CD14-positive monocyte (primary cell): ENCODE results near the gene AGTPBP1. TPM values are rescaled to one million over a fixed set of nuclear protein-coding genes. Genes with fewer than 3 reads are reported as not detected.

ENCODE experiments used
- DNase-seq, 3 donors: peaks; one replicate each; pipeline ENCODE4 v3.0.0-alpha.2; 2011 to 2022
- H2AFZ ChIP-seq: 2 replicates; pipeline ENCODE4 v1.6.0; 2012; ENCODE audit warnings: mild to moderate bottlenecking, low read depth, low read length, inconsistent platforms; ENCODE audit not compliant: insufficient read depth, poor library complexity, severe bottlenecking
- H3K27ac ChIP-seq, 2 donors: 1 replicate in 1 of 2; 2 replicates in 1 of 2; pipeline ENCODE4 v1.5.1; 2012 to 2013; ENCODE audit warnings: low read length in 2 of 2, control low read depth in 1 of 2, inconsistent platforms in 1 of 2, low read depth in 1 of 2, mild to moderate bottlenecking in 1 of 2
- H3K27me3 ChIP-seq, 2 donors: one replicate each; pipeline versions ENCODE4 v1.6.0 to v1.6.1; 2011 to 2013; ENCODE audit warnings: low read length in 2 of 2; ENCODE audit not compliant: control insufficient read depth in 2 of 2, insufficient read depth in 2 of 2
- H3K36me3 ChIP-seq, 2 donors: replicated peaks in 1 of 2; 1 replicate in 1 of 2; 2 replicates in 1 of 2; pipeline versions ENCODE4 v1.5.1 to v1.6.1; 2012 to 2013; ENCODE audit warnings: low read length in 2 of 2, control low read depth in 1 of 2, inconsistent platforms in 1 of 2, mild to moderate bottlenecking in 1 of 2; ENCODE audit not compliant: insufficient read depth in 2 of 2, control insufficient read depth in 1 of 2
- H3K4me1 ChIP-seq, 2 donors: 1 replicate in 1 of 2; 2 replicates in 1 of 2; pipeline versions ENCODE4 v1.5.1 to v1.6.1; 2012 to 2013; ENCODE audit warnings: low read length in 2 of 2, control low read depth in 1 of 2, inconsistent platforms in 1 of 2, mild to moderate bottlenecking in 1 of 2, moderate library complexity in 1 of 2; ENCODE audit not compliant: insufficient read depth in 2 of 2, control insufficient read depth in 1 of 2
- H3K4me2 ChIP-seq: replicated peaks from 2 replicates; pipeline ENCODE3; 2012; ENCODE audit warnings: low read length, moderate library complexity, mild to moderate bottlenecking; ENCODE audit not compliant: poor library complexity, severe bottlenecking; ENCODE audit errors: extremely low read depth
- H3K4me3 ChIP-seq, 3 experiments: fragments of 200-600 bp in 1 of 3; sonication (generic) in 1 of 3; replicated peaks in 1 of 3; 1 replicate in 2 of 3; 2 replicates in 1 of 3; pipeline ENCODE4 v1.5.1; 2011 to 2013; ENCODE audit warnings: low read length in 3 of 3, mild to moderate bottlenecking in 3 of 3, control low read depth in 2 of 3, low read depth in 2 of 3, inconsistent platforms in 1 of 3, moderate library complexity in 1 of 3
- H3K79me2 ChIP-seq: 2 replicates; pipeline ENCODE4 v1.6.0; 2012; ENCODE audit warnings: mild to moderate bottlenecking, control low read depth, inconsistent platforms, low read length, moderate library complexity; ENCODE audit not compliant: insufficient read depth
- H3K9ac ChIP-seq: 2 replicates; pipeline ENCODE4 v1.6.0; 2017; ENCODE audit warnings: low read length, mild to moderate bottlenecking; ENCODE audit not compliant: insufficient read depth, poor library complexity, severe bottlenecking
- H3K9me3 ChIP-seq, 2 donors: replicated peaks in 1 of 2; 1 replicate in 1 of 2; 2 replicates in 1 of 2; pipeline versions ENCODE4 v1.5.1 to v1.6.1; 2012 to 2013; ENCODE audit warnings: low read length in 2 of 2, control low read depth in 1 of 2; ENCODE audit not compliant: control insufficient read depth in 1 of 2, insufficient read depth in 1 of 2
- H4K20me1 ChIP-seq: 2 replicates; pipeline ENCODE4 v1.6.0; 2012; ENCODE audit warnings: mild to moderate bottlenecking, low read length, control low read depth, moderate library complexity; ENCODE audit not compliant: insufficient read depth
- H3K27ac Mint-ChIP-seq, 7 donors: one replicate each; pipeline ENCODE4 v1.8.0; 2020; ENCODE audit warnings: mild to moderate bottlenecking in 7 of 7, mixed read lengths in 7 of 7, moderate library complexity in 6 of 7, inconsistent platforms in 2 of 7
- H3K27me3 Mint-ChIP-seq, 3 donors: one replicate each; pipeline ENCODE4 v1.8.0; 2021 to 2022; ENCODE audit warnings: low read depth in 3 of 3, mild to moderate bottlenecking in 3 of 3, mixed read lengths in 3 of 3, moderate library complexity in 3 of 3, inconsistent platforms in 1 of 3
- H3K36me3 Mint-ChIP-seq, 2 donors: one replicate each; pipeline ENCODE4 v1.8.0; 2020; ENCODE audit warnings: mixed read lengths in 2 of 2, inconsistent platforms in 1 of 2, mild to moderate bottlenecking in 1 of 2
- H3K4me1 Mint-ChIP-seq: one replicate; pipeline ENCODE4 v1.8.0; 2020; ENCODE audit warnings: mild to moderate bottlenecking, mixed read lengths
- H3K4me3 Mint-ChIP-seq, 2 donors: one replicate each; pipeline ENCODE4 v1.8.0; 2020; ENCODE audit warnings: mild to moderate bottlenecking in 2 of 2, mixed read lengths in 2 of 2, moderate library complexity in 1 of 2
- H3K9me3 Mint-ChIP-seq, 7 donors: one replicate each; pipeline ENCODE4 v1.8.0; 2020 to 2022; ENCODE audit warnings: mixed read lengths in 7 of 7, mild to moderate bottlenecking in 6 of 7, moderate library complexity in 6 of 7, inconsistent platforms in 2 of 7
- WGBS: methylation state at CpG from one replicate; pipeline ENCODE4 v1.1.5; 2013; ENCODE audit warnings: missing lambda C conversion rate; ENCODE audit not compliant: insufficient coverage; 5-methylcytosine and 5-hydroxymethylcytosine counted together
- intact Hi-C, 2 donors: fragments of 100-400 bp; cut with micrococcal nuclease; formaldehyde crosslinking; loops; one replicate each; pipeline versions ENCODE4 v1.15.0 to v1.15.1; 2023
- polyA plus RNA-seq, 3 donors: library from polyadenylated mRNA; depleted of rRNA in 1 of 3; unstranded in 2 of 3; stranded (reverse) in 1 of 3; fragments of 300-500 nt in 2 of 3; fragments of >200 nt in 1 of 3; fragmentation: Illumina TruSeq in 2 of 3; gene quantifications; 1 replicate in 2 of 3; 2 replicates in 1 of 3; pipeline ENCODE4 v1.2.3, GENCODE V29; 2012 to 2021
- TF ChIP-seq, protein P1 (sequence below): fragments of 200-600 bp; IDR thresholded peaks from one replicate; pipeline ENCODE4 v1.8.0; 2022; ENCODE audit warnings: antibody characterized with exemption, mild to moderate bottlenecking

The AGTPBP1 gene
- polyA plus RNA-seq, 3 donors, result 55.6 to 90.3 (median 77.0) TPM

DNA sequence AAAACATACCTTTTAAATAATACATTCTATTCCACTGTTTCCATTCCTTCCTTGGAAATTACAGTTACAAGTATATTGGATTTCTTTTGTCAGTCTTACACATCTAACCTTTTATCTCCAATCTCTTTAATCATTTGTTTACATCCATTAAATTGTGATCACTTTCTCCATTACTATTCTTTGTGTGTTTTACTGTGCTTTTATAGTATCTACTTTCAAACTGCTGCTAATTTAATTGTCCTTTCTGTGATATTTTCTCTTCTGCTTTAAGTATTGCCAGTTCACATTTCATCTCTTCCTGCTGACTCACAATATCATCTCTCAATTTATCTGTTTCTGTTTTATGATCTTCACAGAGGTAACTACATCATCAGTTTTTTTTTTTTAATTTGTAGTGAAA lies 39.6 kb downstream of the AGTPBP1 start:
- TF ChIP-seq, protein P1, sequence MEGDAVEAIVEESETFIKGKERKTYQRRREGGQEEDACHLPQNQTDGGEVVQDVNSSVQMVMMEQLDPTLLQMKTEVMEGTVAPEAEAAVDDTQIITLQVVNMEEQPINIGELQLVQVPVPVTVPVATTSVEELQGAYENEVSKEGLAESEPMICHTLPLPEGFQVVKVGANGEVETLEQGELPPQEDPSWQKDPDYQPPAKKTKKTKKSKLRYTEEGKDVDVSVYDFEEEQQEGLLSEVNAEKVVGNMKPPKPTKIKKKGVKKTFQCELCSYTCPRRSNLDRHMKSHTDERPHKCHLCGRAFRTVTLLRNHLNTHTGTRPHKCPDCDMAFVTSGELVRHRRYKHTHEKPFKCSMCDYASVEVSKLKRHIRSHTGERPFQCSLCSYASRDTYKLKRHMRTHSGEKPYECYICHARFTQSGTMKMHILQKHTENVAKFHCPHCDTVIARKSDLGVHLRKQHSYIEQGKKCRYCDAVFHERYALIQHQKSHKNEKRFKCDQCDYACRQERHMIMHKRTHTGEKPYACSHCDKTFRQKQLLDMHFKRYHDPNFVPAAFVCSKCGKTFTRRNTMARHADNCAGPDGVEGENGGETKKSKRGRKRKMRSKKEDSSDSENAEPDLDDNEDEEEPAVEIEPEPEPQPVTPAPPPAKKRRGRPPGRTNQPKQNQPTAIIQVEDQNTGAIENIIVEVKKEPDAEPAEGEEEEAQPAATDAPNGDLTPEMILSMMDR, result no peak
- H3K27me3 Mint-ChIP-seq, result no peaks in the 10 kb centered on the region
- Histone ChIP-seq H3K9ac (no peak overlapping the region), H3K9me3 (no peaks in the 10 kb centered on the region), H3K4me2 (no peak overlapping the region), H3K36me3 (peaks cover 0 to 11% of the 10 kb centered on the region in 2 donors), H3K4me3 (no peak overlapping the region), H3K4me1 (peaks cover 30 to 52% of the 10 kb centered on the region in 2 donors), H3K79me2 (peaks cover 99% of the 10 kb centered on the region), H4K20me1 (peaks cover 92% of the 10 kb centered on the region), H3K27me3 (no peaks in the 10 kb centered on the region), H3K27ac (peak overlapping the region in 1 of 2 donors; percentile 60), H2AFZ (no peak overlapping the region)
- no peak overlapping the region for H3K4me3 Mint-ChIP-seq
- peak overlapping the region in 5 of 7 donors; percentile 1 to 81 (median 56) for H3K27ac Mint-ChIP-seq
- H3K4me1 Mint-ChIP-seq, result peaks cover 63% of the 10 kb centered on the region
- intact Hi-C loops, result loop anchor here (5.0 to 10.0 kb wide), 2 partner anchors 40 to 73 kb away; partner anchors contain the start of gene AGTPBP1 (in 1 of the 2)
- peaks cover 28 to 35% of the 10 kb centered on the region in 2 donors for H3K36me3 Mint-ChIP-seq
- H3K9me3 Mint-ChIP-seq, result no peaks in the 10 kb centered on the region
- no peak for DNase-seq

DNA sequence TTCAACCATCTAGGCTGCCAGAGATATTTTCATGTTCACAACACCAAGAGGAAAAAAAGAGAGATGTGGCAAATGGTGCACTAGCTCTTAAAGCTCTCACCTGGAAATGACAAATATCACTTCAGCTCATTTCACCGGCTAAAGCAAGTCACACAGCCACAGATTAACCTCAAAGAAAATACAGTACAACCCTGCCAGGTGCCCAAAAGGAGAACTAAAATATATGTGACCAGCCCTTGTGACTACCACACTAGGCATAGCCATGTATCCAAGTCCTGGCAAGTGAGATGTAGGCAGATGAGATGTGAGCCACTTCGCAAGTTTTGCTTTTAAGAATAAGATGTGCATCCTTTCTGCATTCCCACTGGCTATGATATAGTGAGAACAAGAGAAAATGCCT lies 41.4 kb downstream of the AGTPBP1 start:
- peak in 1 of 3 donors; percentile 8 for DNase-seq
- Histone ChIP-seq H3K27ac (peak overlapping the region in 1 of 2 donors; percentile 53), H3K79me2 (peaks cover 99% of the 10 kb centered on the region), H3K4me1 (peaks cover 20 to 42% of the 10 kb centered on the region in 2 donors), H3K9me3 (no peaks in the 10 kb centered on the region), H3K36me3 (peaks cover 0 to 11% of the 10 kb centered on the region in 2 donors), H3K4me2 (no peak overlapping the region), H3K4me3 (no peak overlapping the region), H2AFZ (no peak overlapping the region), H4K20me1 (peaks cover 94% of the 10 kb centered on the region), H3K9ac (no peak overlapping the region), H3K27me3 (no peaks in the 10 kb centered on the region)
- Mint-ChIP-seq H3K4me3 (no peak overlapping the region), H3K9me3 (no peaks in the 10 kb centered on the region), H3K27me3 (no peaks in the 10 kb centered on the region), H3K27ac (peak overlapping the region in 4 of 7 donors; percentile 20 to 77 (median 44)), H3K4me1 (peaks cover 55% of the 10 kb centered on the region), H3K36me3 (peaks cover 24 to 34% of the 10 kb centered on the region in 2 donors)
- 0% methylated on average over 1 of the region's 2 CpGs for WGBS
- TF ChIP-seq, protein P1, result no peak
- intact Hi-C loops, result loop anchor here (5.0 to 10.0 kb wide), 2 partner anchors 42 to 74 kb away; partner anchors contain the start of gene AGTPBP1 (in 1 of the 2)
